H1 (cell line): Measurements from ENCODE around the gene SBSN. TPM values are rescaled to one million over a fixed set of nuclear protein-coding genes. Genes with fewer than 3 reads are reported as not detected.

ENCODE experiments used
- CTCF ChIA-PET: fragments of 300-600 bp; sonication (Branson Sonifier 250); formaldehyde crosslinking; loops from one replicate; lab custom pipeline; 2021; ENCODE audit not compliant: partially characterized antibody; lab: Charles Lee
- POLR2A ChIA-PET: fragments of 300-600 bp; sonication (Branson Sonifier 250); formaldehyde crosslinking; loops from one replicate; lab custom pipeline; 2021; ENCODE audit warnings: inconsistent platforms; ENCODE audit not compliant: partially characterized antibody; lab: Charles Lee
- DNase-seq, 2 experiments: peaks; one replicate each; pipeline versions ENCODE4 v3.0.0 to v3.0.0-alpha.2; 2010 to 2022; ENCODE audit warnings: low spot score in 2 of 2, low read depth in 1 of 2, mixed read lengths in 1 of 2
- FAIRE-seq: peaks from 2 replicates; lab custom pipeline; 2011; peaks lifted over from hg19 to GRCh38; lab: Jason Lieb, UNC
- H2AFZ ChIP-seq: 2 replicates; pipeline ENCODE4 v1.8.1; 2012; ENCODE audit warnings: low read length, inconsistent platforms
- H2AK5ac ChIP-seq: 2 replicates; pipeline ENCODE4 v1.6.1; 2013; ENCODE audit warnings: low read depth, low read length
- H2BK120ac ChIP-seq: replicated peaks from 2 replicates; pipeline ENCODE3; 2013; ENCODE audit warnings: low read depth, low read length, inconsistent platforms
- H2BK12ac ChIP-seq: 2 replicates; pipeline ENCODE4 v1.6.1; 2013; ENCODE audit warnings: low read depth, low read length
- H2BK15ac ChIP-seq: 2 replicates; pipeline ENCODE4 v1.6.1; 2013; ENCODE audit warnings: low read length
- H2BK20ac ChIP-seq: 2 replicates; pipeline ENCODE4 v1.6.1; 2013; ENCODE audit warnings: low read length
- H2BK5ac ChIP-seq: 2 replicates; pipeline ENCODE4 v1.6.1; 2013; ENCODE audit warnings: low read depth, low read length
- H3K14ac ChIP-seq: 2 replicates; pipeline ENCODE4 v1.6.1; 2013; ENCODE audit warnings: inconsistent platforms; ENCODE audit not compliant: insufficient read length
- H3K18ac ChIP-seq: 2 replicates; pipeline ENCODE4 v1.6.1; 2013; ENCODE audit warnings: low read length; ENCODE audit errors: extremely low read depth
- H3K23ac ChIP-seq: 2 replicates; pipeline ENCODE4 v1.6.1; 2013; ENCODE audit warnings: inconsistent platforms; ENCODE audit not compliant: insufficient read length
- H3K23me2 ChIP-seq: 2 replicates; pipeline ENCODE4 v1.6.1; 2013; ENCODE audit warnings: low read depth, low read length
- H3K27ac ChIP-seq: 2 replicates; pipeline ENCODE4 v1.6.1; 2011; ENCODE audit warnings: low read depth, low read length, inconsistent platforms
- H3K27me3 ChIP-seq, 4 experiments: replicated peaks in 1 of 4; 1 replicate in 1 of 4; 2 replicates in 3 of 4; pipeline versions ENCODE4 v1.6.1 to v1.8.1; 2011 to 2013; ENCODE audit warnings: low read length in 3 of 4, mild to moderate bottlenecking in 3 of 4, inconsistent platforms in 2 of 4, mixed read lengths in 2 of 4, moderate library complexity in 1 of 4; ENCODE audit not compliant: control insufficient read depth in 3 of 4, insufficient read depth in 3 of 4; ENCODE audit errors: extremely low read depth in 1 of 4
- H3K36me3 ChIP-seq, 4 experiments: 2 replicates each; pipeline versions ENCODE4 v1.6.1 to v1.8.1; 2011 to 2013; ENCODE audit warnings: mild to moderate bottlenecking in 4 of 4, low read length in 3 of 4, moderate library complexity in 2 of 4, control low read depth in 1 of 4, inconsistent platforms in 1 of 4; ENCODE audit not compliant: insufficient read depth in 4 of 4, control insufficient read depth in 2 of 4
- H3K4ac ChIP-seq: replicated peaks from 2 replicates; pipeline ENCODE3; 2013; ENCODE audit warnings: low read length, low read depth, mixed read lengths, inconsistent platforms; ENCODE audit not compliant: insufficient read length
- H3K4me1 ChIP-seq, 4 experiments: replicated peaks in 1 of 4; 1 replicate in 1 of 4; 2 replicates in 3 of 4; pipeline versions ENCODE4 v1.6.1 to v1.8.1; 2011 to 2013; ENCODE audit warnings: low read length in 3 of 4, inconsistent platforms in 2 of 4, mixed read lengths in 1 of 4; ENCODE audit not compliant: insufficient read depth in 4 of 4, control insufficient read depth in 3 of 4
- H3K4me2 ChIP-seq, 2 experiments: 2 replicates each; pipeline versions ENCODE4 v1.6.1 to v1.8.1; 2011 to 2013; ENCODE audit warnings: low read depth in 2 of 2, low read length in 2 of 2, control low read depth in 1 of 2, inconsistent platforms in 1 of 2, mild to moderate bottlenecking in 1 of 2; ENCODE audit not compliant: insufficient read depth in 1 of 2
- H3K4me3 ChIP-seq, 4 experiments: fragments of 200-600, 300-600 bp in 1 of 4; sonication (generic), shearing (Covaris generic), sonication (Bioruptor Twin) in 1 of 4; 2 replicates each; pipeline versions ENCODE4 v1.5.1 to v1.8.1; 2011 to 2016; ENCODE audit warnings: low read length in 4 of 4, low read depth in 3 of 4, control low read depth in 2 of 4, inconsistent platforms in 2 of 4, mild to moderate bottlenecking in 2 of 4, mixed read lengths in 1 of 4, moderate library complexity in 1 of 4; ENCODE audit not compliant: insufficient read depth in 2 of 4; ENCODE audit errors: extremely low read depth in 1 of 4
- H3K56ac ChIP-seq: replicated peaks from 2 replicates; pipeline ENCODE3; 2013; ENCODE audit warnings: low read depth, mild to moderate bottlenecking, mixed read lengths, low read length, inconsistent platforms; ENCODE audit not compliant: insufficient read length
- H3K79me1 ChIP-seq: 2 replicates; pipeline ENCODE4 v1.6.1; 2013; ENCODE audit warnings: low read depth, low read length, control low read depth
- H3K79me2 ChIP-seq, 2 experiments: 2 replicates each; pipeline versions ENCODE4 v1.6.1 to v1.8.1; 2012 to 2013; ENCODE audit warnings: low read length in 2 of 2, mild to moderate bottlenecking in 2 of 2, inconsistent platforms in 1 of 2; ENCODE audit not compliant: insufficient read depth in 2 of 2, control insufficient read depth in 1 of 2
- H3K9ac ChIP-seq, 4 experiments: replicated peaks in 1 of 4; 1 replicate in 1 of 4; 2 replicates in 3 of 4; pipeline versions ENCODE4 v1.6.1 to v1.8.1; 2011 to 2013; ENCODE audit warnings: low read depth in 3 of 4, low read length in 3 of 4, control low read depth in 2 of 4, mild to moderate bottlenecking in 2 of 4, moderate library complexity in 2 of 4, inconsistent platforms in 1 of 4; ENCODE audit errors: extremely low read depth in 1 of 4
- H3K9me3 ChIP-seq, 2 experiments: 2 replicates each; pipeline versions ENCODE4 v1.6.1 to v1.8.1; 2012 to 2013; ENCODE audit warnings: mild to moderate bottlenecking in 2 of 2, moderate library complexity in 2 of 2, control low read depth in 1 of 2, inconsistent platforms in 1 of 2, low read depth in 1 of 2, low read length in 1 of 2, mixed read lengths in 1 of 2; ENCODE audit not compliant: insufficient read depth in 2 of 2
- H4K20me1 ChIP-seq, 2 experiments: replicated peaks in 1 of 2; 2 replicates each; pipeline versions ENCODE3 to v1.8.1; 2011 to 2013; ENCODE audit warnings: inconsistent platforms in 2 of 2, low read length in 2 of 2, mild to moderate bottlenecking in 1 of 2; ENCODE audit not compliant: insufficient read depth in 2 of 2, control insufficient read depth in 1 of 2
- H4K5ac ChIP-seq: 2 replicates; pipeline ENCODE4 v1.6.1; 2013; ENCODE audit warnings: low read length, low read depth, mixed read lengths, inconsistent platforms; ENCODE audit not compliant: insufficient read length
- H4K8ac ChIP-seq: 2 replicates; pipeline ENCODE4 v1.8.0; 2013; ENCODE audit warnings: mild to moderate bottlenecking, moderate library complexity, low read length, inconsistent platforms; ENCODE audit not compliant: insufficient read depth; ENCODE audit errors: extremely low read depth
- H4K91ac ChIP-seq: replicated peaks from 2 replicates; pipeline ENCODE3; 2013; ENCODE audit warnings: low read length, mixed read lengths, inconsistent platforms; ENCODE audit not compliant: insufficient read length
- CREB1 ChIP-seq: IDR thresholded peaks from 2 replicates; pipeline ENCODE4 v1.6.1; 2012; ENCODE audit warnings: inconsistent platforms
- CTBP2 ChIP-seq: IDR thresholded peaks from 2 replicates; pipeline ENCODE4 v1.7.0; 2011; ENCODE audit warnings: borderline replicate concordance, mild to moderate bottlenecking, moderate library complexity, mixed read lengths, low read length; ENCODE audit not compliant: insufficient read depth, insufficient read length
- EZH2 ChIP-seq: fragments of 200-600 bp; sonication (generic); IDR thresholded peaks from 2 replicates; pipeline ENCODE4 v1.7.1; 2012; ENCODE audit warnings: low read depth, mild to moderate bottlenecking, moderate library complexity, low read length, inconsistent platforms; ENCODE audit not compliant: severe bottlenecking
- KDM5A ChIP-seq: fragments of 200-600 bp; IDR thresholded peaks from 2 replicates; pipeline ENCODE4 v1.7.1; 2012; ENCODE audit warnings: mild to moderate bottlenecking, low read length, inconsistent platforms, mixed read lengths
- POLR2AphosphoS5 ChIP-seq: IDR thresholded peaks from 2 replicates; pipeline ENCODE4 v1.6.1; 2011; ENCODE audit warnings: low read depth, low read length
- RXRA ChIP-seq: IDR thresholded peaks from 2 replicates; pipeline ENCODE4 v1.6.1; 2011; ENCODE audit warnings: low read depth, mild to moderate bottlenecking, low read length, moderate library complexity; ENCODE audit not compliant: insufficient read depth
- SIX5 ChIP-seq: IDR thresholded peaks from 2 replicates; pipeline ENCODE4 v1.6.1; 2011; ENCODE audit warnings: mild to moderate bottlenecking, low read depth, low read length
- WGBS, 2 experiments: shearing (Covaris generic) in 1 of 2; methylation state at CpG; one replicate each; pipeline versions ENCODE4 v1.1.6 to v1.1.7; 2013 to 2015; ENCODE audit warnings: low lambda C conversion rate in 2 of 2, mixed read lengths in 2 of 2, inconsistent platforms in 1 of 2, low coverage in 1 of 2, missing lambda C conversion rate in 1 of 2; ENCODE audit not compliant: insufficient replicate concordance in 2 of 2, insufficient coverage in 1 of 2, insufficient read length in 1 of 2; ENCODE audit errors: extremely low coverage in 1 of 2, missing lambda C conversion rate in 1 of 2; 5-methylcytosine and 5-hydroxymethylcytosine counted together
- polyA plus RNA-seq, 7 experiments: library from polyadenylated mRNA; depleted of rRNA in 3 of 7; stranded (reverse) in 5 of 7; unstranded in 2 of 7; fragments of >200 nt in 5 of 7; fragments of 200-250 nt in 2 of 7; gene quantifications; 1 replicate in 5 of 7; 2 replicates in 1 of 7; 4 replicates in 1 of 7; pipeline versions ENCODE4 v1.2.1 to v1.2.3, GENCODE V29; 2011 to 2013; ENCODE audit warnings: missing spikeins in 2 of 7, mixed read lengths in 2 of 7
- total RNA-seq: library from RNA; stranded (reverse); fragmentation: NEBNext Ultra II Directional; extraction: Animal tissue kit (Norgen Biotek cat#: 25700); gene quantifications from 2 replicates; pipeline ENCODE4 v1.2.1, GENCODE V29; 2021
- TF ChIP-seq, protein P1 (sequence below): IDR thresholded peaks from 2 replicates; pipeline ENCODE4 v1.6.1; 2011; ENCODE audit warnings: low read length, improper control_type of control experiment

SBSN gene
- total and polyA plus RNA-seq, 2 of the 8 experiments (the other 6 are each of a cell fraction or from before 2014, with no cell fraction given): not detected

DNA sequence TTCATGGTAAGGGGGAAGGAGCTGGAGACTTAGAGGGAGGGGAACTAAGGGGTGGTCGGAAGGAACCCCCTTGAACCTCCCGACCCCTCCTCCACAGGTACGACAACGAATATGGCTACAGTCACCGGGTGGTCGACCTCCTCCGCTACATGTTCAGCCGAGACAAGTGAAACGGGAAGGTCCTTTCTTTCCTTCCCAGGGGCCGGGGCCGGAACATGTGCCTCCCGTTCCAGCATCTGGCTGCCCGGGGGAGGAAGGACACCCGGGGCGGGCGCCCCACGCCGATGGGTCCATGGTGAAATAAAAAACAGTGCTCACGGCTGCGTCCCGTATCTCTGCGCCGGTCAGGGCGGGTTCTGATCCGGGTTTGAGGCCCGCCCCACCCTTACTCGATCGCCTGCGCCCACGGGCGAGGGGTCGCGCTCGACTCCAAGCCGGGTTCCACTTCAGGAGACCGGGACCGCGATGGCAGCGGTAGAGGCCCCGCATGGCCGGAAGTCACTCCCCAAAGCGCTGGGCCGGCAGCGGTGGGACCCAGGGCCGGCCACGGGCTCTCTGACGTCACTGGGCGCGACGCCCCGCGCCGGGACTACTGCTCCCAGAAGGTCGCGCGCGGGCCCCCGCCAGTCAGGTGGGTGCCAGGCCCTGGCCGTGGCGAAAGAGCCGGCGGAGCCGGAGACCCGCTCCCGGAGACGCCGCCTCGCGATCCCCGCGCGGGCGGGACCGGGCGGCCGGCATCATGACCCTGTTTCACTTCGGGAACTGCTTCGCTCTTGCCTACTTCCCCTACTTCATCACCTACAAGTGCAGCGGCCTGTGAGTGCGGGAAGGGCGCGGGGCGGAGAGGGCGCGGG lies 17.1 kb upstream of the SBSN start, which contains the start of gene TMEM147:
Gene TMEM147, plus strand, starts transcription at position 626 of the 854 bp plus-strand sequence. Its CDS starts 114 bp downstream, at position 740.
- FAIRE-seq: no peak
- Histone ChIP-seq H3K4me3 (peak within 1 kb of the TSS; percentile 88 to 97 (median 94)), H3K23ac (no peak within 1 kb of the TSS), H3K14ac (no peak within 1 kb of the TSS), H3K79me1 (peaks cover 18% of the 10 kb centered on the region; the same call in 1 of the 2 replicates), H3K56ac (peak within 1 kb of the TSS; percentile 90), H4K91ac (peak within 1 kb of the TSS; percentile 68), H4K8ac (peak within 1 kb of the TSS; percentile 88), H3K4me1 (peaks cover 0 to 13% (median 2%) of the 10 kb centered on the region in 4 experiments; a peak in 3 of 7 replicates), H3K23me2 (peaks cover 10% of the 10 kb centered on the region; the same call in 1 of the 2 replicates), H2AFZ (peak within 1 kb of the TSS; percentile 4; the same call in 1 of the 2 replicates), H3K79me2 (peaks cover 0 to 31% of the 10 kb centered on the region in 2 experiments; a peak in 2 of 4 replicates), H2AK5ac (peak within 1 kb of the TSS; percentile 68; the same call in 1 of the 2 replicates), H3K27me3 (no peaks in the 10 kb centered on the region), H3K27ac (peak within 1 kb of the TSS; percentile 78; the same call in 1 of the 2 replicates), H3K4ac (peak within 1 kb of the TSS; percentile 95), H3K36me3 (peaks cover 0 to 18% (median 9%) of the 10 kb centered on the region in 4 experiments; a peak in 5 of 8 replicates), H3K9ac (peak within 1 kb of the TSS; percentile 80 to 85 (median 84)), H2BK12ac (0 out of 2 replicates have a peak within 1 kb of the TSS, but pooled peaks have one; percentile 68), H2BK120ac (no peak within 1 kb of the TSS), H2BK15ac (no peak within 1 kb of the TSS), H3K4me2 (peak within 1 kb of the TSS; percentile 84 to 90), H4K20me1 (peaks cover 4 to 14% of the 10 kb centered on the region in 2 experiments), H3K9me3 (no peaks in the 10 kb centered on the region), H3K18ac (peak within 1 kb of the TSS; percentile 95), H2BK5ac (peak within 1 kb of the TSS; percentile 84), H2BK20ac (no peak within 1 kb of the TSS), H4K5ac (peak within 1 kb of the TSS; percentile 80)
- ChIA-PET POLR2A (interaction anchor here (2.5 to 4.6 kb wide), 2 partner anchors 12 to 36 kb away, joined by 8 to 23 read pairs; no protein-coding TSS in a partner anchor), CTCF (interaction anchor here (0.7 to 1.3 kb wide), 2 partner anchors 29 to 50 kb away, joined by 3 read pairs; no protein-coding TSS in a partner anchor)
- WGBS, 2 experiments: 3% methylated on average over 46 of the region's 85 CpGs; no CpG with 5 or more reads in 1 of the 2 experiments
- DNase-seq: peak; percentile 50 to 95
- TF ChIP-seq RXRA (no peak), EZH2 (no peak), POLR2AphosphoS5 (peak; percentile 56; the same call in 1 of the 2 replicates), SIX5 (peak; percentile 47; the same call in 1 of the 2 replicates), CTBP2 (peak; percentile 63), KDM5A (peak; percentile 71; the same call in 1 of the 2 replicates), CREB1 (peak; percentile 97)
- TF ChIP-seq, protein P1, sequence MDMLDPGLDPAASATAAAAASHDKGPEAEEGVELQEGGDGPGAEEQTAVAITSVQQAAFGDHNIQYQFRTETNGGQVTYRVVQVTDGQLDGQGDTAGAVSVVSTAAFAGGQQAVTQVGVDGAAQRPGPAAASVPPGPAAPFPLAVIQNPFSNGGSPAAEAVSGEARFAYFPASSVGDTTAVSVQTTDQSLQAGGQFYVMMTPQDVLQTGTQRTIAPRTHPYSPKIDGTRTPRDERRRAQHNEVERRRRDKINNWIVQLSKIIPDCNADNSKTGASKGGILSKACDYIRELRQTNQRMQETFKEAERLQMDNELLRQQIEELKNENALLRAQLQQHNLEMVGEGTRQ: peak; percentile 76
